HG02642 (cell line): ENCODE data around the gene IGFBP5.

Experiments used
- ATAC-seq: cut with Tn5 transposase; IDR thresholded peaks from one replicate; pipeline ENCODE4 v1.9.1; 2021; ENCODE audit warnings: mild to moderate bottlenecking; ENCODE audit not compliant: unreplicated experiment, poor library complexity

The IGFBP5 gene

GRCh38 chr2:216715402-216715974 lies 20.1 kb upstream of the IGFBP5 start:
- ATAC-seq, result no peak

DNA sequence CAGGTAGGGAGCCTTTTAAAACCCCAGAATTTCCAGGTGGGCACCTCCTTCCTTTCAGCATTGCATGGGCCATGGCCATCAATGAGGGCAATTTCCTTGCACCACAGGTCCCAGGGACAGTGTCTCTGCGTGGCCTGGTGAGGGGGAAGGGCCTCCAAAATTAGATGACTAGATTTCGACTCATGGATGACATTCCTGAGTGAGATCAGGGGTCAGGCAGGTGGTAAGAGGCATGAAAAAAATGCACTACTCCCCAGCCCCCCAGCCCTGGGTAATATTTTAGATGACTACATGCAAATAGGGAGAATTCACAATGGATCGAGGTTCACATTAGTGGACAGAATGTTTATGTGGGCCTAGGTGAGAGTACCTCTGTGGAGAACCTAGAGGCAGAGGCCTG lies 19.0 kb upstream of the IGFBP5 start:
- ATAC-seq, result no peak

DNA sequence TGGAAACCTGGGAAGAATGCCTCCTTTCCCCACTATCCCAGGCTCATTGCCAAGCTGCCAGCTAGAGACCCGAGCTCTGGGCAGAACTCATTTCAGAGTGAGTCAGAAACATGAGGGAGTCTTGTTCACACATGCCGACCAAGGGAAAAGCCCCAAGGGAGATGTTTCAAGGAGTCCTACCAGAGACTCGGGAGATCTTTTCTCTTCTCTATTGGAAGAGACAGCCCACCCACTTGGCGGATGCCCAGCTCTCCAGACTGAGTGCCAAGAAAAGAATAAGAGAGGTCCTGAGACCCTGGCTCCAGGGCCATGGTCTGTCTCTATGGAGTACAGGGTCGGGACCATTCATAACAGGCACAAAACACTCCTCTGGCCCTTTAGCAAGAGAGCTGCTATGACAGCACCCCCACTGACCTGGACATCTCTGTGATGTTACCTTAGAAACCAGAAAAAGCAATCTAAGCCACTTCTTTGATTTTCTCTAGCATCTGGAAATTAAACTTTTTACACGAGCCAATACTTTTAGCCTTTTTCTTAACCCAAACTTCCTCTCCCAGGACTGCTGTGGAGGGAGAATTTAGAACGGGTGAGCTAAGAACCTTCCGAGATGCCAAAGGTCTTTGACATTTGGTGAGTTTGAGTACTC lies 18.5 kb upstream of the IGFBP5 start:
- no peak for ATAC-seq

DNA sequence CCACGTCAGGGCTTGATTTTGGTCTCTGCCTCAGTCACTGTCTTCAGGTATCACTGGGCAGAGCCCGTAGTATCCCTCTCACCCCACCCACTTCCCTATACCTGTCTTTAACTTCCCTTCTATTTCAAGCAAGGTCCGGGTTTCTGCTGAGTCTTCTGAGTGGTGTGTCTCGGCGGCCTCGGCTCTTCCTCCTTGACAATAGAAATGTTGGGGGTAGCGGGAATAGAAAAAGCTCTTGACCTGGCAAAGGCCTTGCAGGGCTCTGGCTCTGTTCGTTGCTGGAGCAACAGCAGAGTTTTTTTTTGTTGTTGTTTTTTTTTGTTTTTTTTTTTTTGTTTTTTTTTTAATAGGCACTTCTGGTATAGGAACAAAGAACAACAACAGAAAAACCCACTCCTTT lies 16.0 kb upstream of the IGFBP5 start:
- no peak for ATAC-seq

GRCh38 chr2:216710551-216711301 lies 15.4 kb upstream of the IGFBP5 start:
- no peak for ATAC-seq

DNA sequence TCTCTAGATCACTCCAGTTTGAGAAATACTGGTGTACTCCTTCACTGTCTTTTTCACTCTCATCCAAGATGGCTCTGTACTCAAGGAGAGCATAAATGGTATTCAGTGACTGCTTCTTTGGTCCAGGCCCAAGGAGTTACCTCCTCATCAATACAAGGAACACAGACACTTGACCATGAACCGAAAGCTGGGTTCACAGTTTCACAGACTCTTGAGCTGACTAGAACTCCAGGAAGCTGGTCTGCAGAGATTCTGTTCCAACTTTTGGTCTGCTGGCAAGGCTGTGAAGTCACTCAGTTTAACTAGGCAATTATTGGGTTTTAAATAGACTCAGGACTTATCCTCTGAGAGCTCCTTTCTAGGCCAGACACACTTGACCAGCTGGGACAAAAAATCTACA lies 7.4 kb upstream of the IGFBP5 start:
- no peak for ATAC-seq

GRCh38 chr2:216701544-216701943 lies 6.2 kb upstream of the IGFBP5 start:
- no peak for ATAC-seq

DNA sequence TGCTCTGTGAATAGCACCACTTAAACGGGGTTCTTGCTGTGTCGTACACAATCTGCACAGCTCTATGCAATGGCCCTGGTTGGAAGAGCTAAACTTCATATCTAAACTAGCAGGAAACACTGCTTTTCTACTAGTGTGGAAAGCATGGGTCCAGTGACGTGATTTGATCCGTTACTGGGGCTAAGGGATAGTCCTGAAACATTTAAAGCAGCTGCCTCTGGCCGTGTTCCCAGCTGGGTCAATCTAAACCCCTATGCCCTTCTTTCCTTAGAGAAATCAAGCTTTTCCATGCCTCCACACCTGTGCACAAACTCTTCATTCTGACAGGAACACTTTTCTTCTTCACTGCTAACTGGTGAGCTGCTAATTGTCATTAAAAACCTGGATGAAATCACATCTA lies 5.4 kb upstream of the IGFBP5 start:
- ATAC-seq, result no peak

- ATAC-seq, result no peak
Observed at GRCh38 chr2:216700088-216700567, 4.8 kb upstream of the IGFBP5 start.

GRCh38 chr2:216698895-216699294 lies 3.5 kb upstream of the IGFBP5 start:
- peak; percentile 64 for ATAC-seq

GRCh38 chr2:216698293-216698692 lies 2.9 kb upstream of the IGFBP5 start:
- ATAC-seq, result no peak

DNA sequence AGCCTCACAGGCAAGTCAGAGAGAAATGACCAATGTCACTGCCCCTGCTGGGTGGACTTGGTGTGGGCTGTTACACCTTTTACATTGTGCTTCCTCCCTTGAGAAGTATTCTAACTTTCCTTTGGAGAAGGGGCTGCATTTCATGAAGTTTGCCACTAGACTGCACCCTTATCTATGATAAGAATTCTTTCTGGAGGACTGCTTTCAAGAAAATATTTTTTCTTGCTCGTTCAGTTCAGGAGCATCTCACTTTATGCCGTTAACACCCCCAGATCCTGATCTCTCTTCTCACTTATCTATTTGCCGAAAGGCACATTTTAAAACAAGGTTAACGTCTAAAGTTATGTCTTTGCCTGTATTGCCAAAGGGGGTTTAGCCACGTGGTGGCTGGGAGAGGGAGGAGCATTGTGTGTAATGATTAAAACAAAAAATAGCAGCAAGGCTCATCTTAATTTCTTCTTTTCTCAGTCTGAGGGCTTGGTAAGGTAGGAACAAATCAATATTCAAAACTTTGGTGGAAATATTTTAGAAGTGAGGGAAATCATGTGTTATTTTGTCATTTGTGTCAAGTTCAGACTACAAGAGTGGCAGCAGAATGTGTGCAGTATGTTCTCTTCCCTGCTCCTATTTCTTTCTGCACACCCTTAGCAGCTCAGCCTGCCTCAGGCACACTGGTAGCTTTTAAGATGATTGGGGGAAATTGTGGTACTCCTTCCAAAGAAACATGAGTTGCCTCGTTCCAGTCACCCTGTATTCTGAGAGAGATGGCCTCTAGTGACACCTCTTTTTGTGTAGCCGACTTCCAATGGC lies 1.6 kb upstream of the IGFBP5 start:
- no peak for ATAC-seq

DNA sequence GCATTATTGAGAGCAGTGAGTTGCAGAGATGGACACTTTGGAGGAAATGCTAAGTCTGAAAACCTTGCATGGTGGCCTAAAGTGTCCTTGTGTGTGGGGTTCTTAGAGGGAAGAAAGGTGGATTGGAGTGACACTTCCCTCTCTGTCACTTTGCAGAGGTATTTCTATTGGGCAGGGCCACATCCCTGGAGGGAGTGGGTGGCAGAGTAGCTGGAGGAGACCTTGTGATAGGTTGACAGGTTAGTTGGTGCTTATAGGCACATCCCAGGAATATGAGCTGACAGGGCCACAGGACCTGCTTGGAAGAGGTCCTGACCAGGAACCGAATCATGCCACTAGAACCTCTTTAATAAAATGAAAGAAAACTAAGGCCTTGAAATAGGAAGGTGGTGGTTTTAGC lies 972 bp upstream of the IGFBP5 start:
- no peak for ATAC-seq

- no peak for ATAC-seq
Observed at GRCh38 chr2:216694826-216695217, 527 bp downstream of the IGFBP5 start.

DNA sequence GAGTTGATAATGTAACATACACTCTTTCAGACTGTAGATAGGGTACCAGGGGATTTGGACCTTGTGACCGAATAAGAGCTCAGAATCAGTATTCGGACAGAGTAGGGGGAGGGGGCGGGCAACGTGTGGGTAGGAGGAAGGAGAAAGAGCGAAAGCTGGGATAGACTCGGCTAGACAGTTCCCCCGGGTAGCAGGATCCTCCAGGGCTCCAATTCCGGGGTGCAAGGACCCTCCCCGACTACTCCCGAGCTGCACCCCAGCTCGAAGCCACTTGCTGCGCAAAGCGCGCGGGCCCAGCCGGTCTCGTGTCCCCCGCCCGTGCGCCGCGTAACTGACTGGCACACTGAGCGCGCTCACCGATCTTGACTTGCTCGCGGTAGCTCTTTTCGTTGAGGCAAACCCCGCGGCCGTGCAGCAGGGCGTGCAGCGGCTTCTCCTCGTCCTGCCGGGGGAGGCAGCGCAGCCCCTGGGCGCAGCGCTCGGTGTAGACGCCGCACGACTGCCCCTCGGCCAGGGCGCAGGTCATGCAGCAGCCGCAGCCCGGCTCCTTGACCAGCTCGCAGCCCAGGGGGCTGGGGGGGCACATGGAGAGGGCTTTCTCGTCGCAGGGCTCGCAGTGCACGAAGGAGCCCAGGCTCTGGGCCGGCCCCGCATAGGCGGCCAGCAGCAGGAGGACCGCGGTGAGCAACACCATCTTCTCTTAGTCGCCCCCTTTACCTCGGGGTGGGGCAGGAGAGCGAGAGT lies 1.1 kb downstream of the IGFBP5 start:
- no peak for ATAC-seq

DNA sequence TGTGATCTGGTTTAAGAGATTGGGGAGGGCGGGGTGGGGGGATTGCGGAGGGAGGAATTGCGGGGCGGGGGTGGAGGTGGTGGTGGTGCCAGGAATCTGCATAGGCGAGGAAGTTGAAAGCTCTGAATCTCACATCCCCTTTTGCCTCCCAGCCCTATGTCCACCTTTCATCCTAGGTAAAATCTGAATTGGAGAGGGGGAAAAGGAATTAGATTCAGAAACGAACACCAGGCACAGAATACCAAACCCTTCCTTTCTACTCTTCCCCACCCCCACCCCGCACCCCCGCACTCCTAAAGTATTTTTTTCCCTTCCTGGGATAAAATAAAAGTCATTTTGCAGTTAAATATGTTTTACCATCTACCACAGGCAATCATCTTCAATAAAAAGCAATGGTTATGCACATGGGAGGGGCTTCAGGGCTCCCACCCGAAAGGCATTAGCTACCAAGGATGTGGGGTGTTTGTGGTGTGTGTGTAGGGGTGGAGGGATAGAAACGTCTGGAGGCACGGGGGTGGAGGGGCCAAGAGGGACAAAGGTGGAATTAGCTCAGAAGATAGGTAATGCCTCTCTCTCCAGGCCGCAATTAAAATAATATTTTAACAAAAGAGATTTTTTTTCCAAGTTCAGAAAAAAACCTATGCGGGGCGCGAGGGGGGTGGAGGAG lies 1.8 kb downstream of the IGFBP5 start:
- ATAC-seq, result no peak

GRCh38 chr2:216692636-216693413 lies 2.5 kb downstream of the IGFBP5 start:
- ATAC-seq, result peak; percentile 50

DNA sequence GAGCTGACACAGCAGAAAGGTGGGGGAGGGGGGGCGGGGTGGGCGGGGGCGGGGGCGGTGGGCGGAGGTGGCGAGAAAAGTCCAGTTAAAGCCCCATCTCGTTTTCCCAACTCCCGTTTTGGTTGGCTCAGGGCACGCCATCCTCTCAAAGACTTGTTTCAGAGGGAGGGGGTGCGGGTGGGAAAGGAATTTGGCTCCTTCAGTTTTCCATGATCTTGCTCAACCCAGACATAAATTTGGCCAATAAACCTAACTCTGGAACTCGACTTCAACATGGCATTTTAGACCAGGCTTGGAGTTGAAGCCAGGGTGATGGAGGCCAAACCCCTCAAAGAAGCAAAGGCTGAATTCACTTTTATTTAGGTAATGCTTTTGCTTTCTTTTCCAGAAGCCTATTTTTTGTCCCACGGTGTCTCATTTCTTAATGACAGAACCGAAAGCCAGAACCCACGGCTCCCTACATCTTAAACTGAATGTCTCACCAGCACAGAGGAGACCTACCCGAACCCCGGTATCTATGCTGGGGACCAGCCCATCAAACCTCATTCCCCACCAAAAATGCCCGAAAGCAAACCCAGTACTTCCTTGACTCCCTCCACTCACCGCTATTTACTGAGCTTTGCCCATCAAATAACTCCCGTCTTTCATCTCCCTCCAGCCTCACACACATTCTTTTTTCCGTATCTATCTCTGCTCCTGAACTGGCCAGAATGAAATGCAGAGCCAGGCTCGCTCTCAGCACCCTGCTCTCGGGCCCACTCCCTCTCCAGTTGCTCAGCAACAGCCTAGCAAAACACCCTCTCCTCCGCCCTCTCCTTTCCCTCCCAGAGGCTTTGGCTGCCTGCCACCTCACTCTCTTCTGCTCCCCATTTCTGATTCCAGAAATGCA lies 4.3 kb downstream of the IGFBP5 start:
- no peak for ATAC-seq
